GM23248 (cell line): ENCODE data around the gene CEP112. TPM values are rescaled to one million over a fixed set of nuclear protein-coding genes. Genes with fewer than 3 reads are reported as not detected.

Experiments used
- DNase-seq: peaks from one replicate; pipeline ENCODE4 v3.0.0-alpha.2; 2015
- H2AFZ ChIP-seq: fragments of 200-600 bp; sonication (generic); 2 replicates; pipeline ENCODE4 v1.6.1; 2016; ENCODE audit warnings: antibody characterized with exemption
- H3F3A ChIP-seq: fragments of 200-600 bp; sonication (generic); 2 replicates; pipeline ENCODE4 v1.6.1; 2016; ENCODE audit warnings: mild to moderate bottlenecking, antibody characterized with exemption, mixed run types; ENCODE audit not compliant: insufficient read depth
- H3K27ac ChIP-seq: fragments of 200-600 bp; sonication (generic); 2 replicates; pipeline ENCODE4 v1.5.1; 2016; ENCODE audit warnings: mild to moderate bottlenecking
- H3K27me3 ChIP-seq: fragments of 200-600 bp; sonication (generic); replicated peaks from 2 replicates; pipeline ENCODE4 v1.6.1; 2016; ENCODE audit warnings: mild to moderate bottlenecking; ENCODE audit not compliant: insufficient read depth
- H3K36me3 ChIP-seq: fragments of 200-600 bp; sonication (generic); 2 replicates; pipeline ENCODE4 v1.6.1; 2016; ENCODE audit warnings: low read depth, mild to moderate bottlenecking
- H3K4me1 ChIP-seq: fragments of 200-600 bp; sonication (generic); 2 replicates; pipeline ENCODE4 v1.6.1; 2016; ENCODE audit warnings: mild to moderate bottlenecking; ENCODE audit not compliant: insufficient read depth
- H3K4me2 ChIP-seq: fragments of 200-600 bp; sonication (generic); one replicate; pipeline ENCODE4 v1.6.1; 2016; ENCODE audit warnings: mild to moderate bottlenecking; ENCODE audit not compliant: unreplicated experiment
- H3K4me3 ChIP-seq: fragments of 200-600 bp; sonication (generic); 2 replicates; pipeline ENCODE4 v1.5.1; 2016; ENCODE audit warnings: mild to moderate bottlenecking
- H3K79me2 ChIP-seq: fragments of 200-600 bp; sonication (generic); 2 replicates; pipeline ENCODE4 v1.6.1; 2016; ENCODE audit warnings: mild to moderate bottlenecking; ENCODE audit not compliant: insufficient read depth
- H3K9ac ChIP-seq: fragments of 200-600 bp; sonication (generic); 2 replicates; pipeline ENCODE4 v1.6.1; 2016; ENCODE audit warnings: mild to moderate bottlenecking
- H3K9me2 ChIP-seq: fragments of 200-600 bp; sonication (generic); 2 replicates; pipeline ENCODE4 v1.6.1; 2016; ENCODE audit warnings: mixed run types, mild to moderate bottlenecking, moderate library complexity; ENCODE audit not compliant: insufficient read depth
- H3K9me3 ChIP-seq: fragments of 200-600 bp; sonication (generic); one replicate; pipeline ENCODE4 v1.6.1; 2017; ENCODE audit warnings: low read depth
- H4K20me1 ChIP-seq: fragments of 200-600 bp; sonication (generic); 2 replicates; pipeline ENCODE4 v1.6.0; 2016; ENCODE audit not compliant: insufficient read depth
- EZH2 ChIP-seq: fragments of 200-600 bp; sonication (generic); IDR thresholded peaks from 2 replicates; pipeline ENCODE4 v1.6.1; 2018; ENCODE audit warnings: antibody characterized with exemption, mild to moderate bottlenecking; ENCODE audit not compliant: insufficient read depth, poor library complexity, severe bottlenecking
- EZH2phosphoT487 ChIP-seq: fragments of 200-600 bp; sonication (generic); IDR thresholded peaks from 2 replicates; pipeline ENCODE4 v1.6.1; 2018; ENCODE audit warnings: antibody characterized with exemption, moderate library complexity, mild to moderate bottlenecking, low read depth; ENCODE audit not compliant: insufficient read depth
- WGBS, 2 experiments: methylation state at CpG; one replicate each; pipeline ENCODE4 v1.1.6; 2015 to 2017; ENCODE audit warnings: low lambda C conversion rate in 2 of 2, low coverage in 1 of 2; ENCODE audit errors: missing lambda C conversion rate in 2 of 2; 5-methylcytosine and 5-hydroxymethylcytosine counted together
- in situ Hi-C: fragments of 300-500 bp; cut with MboI; formaldehyde crosslinking; loops from 2 replicates; pipeline ENCODE4 v1.15.0; 2020
- polyA plus RNA-seq: library from polyadenylated mRNA; unstranded; fragments of >200 nt; fragmentation: Nextera tagmentation; extraction: Ambion mirVana; gene quantifications from 2 replicates; pipeline ENCODE4 v1.2.1, GENCODE V29; 2016
- total RNA-seq: library from RNA; depleted of rRNA; stranded (reverse); fragments of >200 nt; shearing (Covaris generic); gene quantifications from 2 replicates; pipeline ENCODE4 v1.2.3, GENCODE V29; 2014

The CEP112 gene
- total and polyA plus RNA-seq, 2 experiments from 2014 or later, result 8.1 to 14.8 TPM

DNA sequence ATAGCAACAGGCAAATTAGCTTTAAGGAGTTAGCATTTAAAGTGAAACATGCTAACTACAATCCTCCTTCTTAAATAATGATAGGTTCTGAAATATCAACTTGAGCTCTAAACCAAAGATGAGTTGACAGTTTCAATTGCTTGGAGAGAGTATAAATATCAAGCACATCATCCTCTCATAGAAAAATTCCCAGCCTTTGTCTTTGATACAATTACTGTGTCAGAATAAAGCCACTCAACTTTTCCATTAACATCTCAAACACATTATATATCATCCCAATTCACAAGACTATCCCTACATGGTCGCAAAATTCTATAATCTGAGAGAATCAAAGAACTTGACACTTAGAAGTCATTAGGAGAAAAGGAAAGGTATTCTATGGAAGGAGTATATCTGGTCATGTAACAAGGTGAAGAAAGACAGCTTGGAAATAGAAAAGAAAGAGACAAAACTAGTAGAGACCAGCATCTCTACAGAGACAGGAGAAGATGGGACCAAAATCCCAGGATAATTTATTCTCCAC is 189.8 kb downstream of the CEP112 start:
- no peak overlapping the region for H3K4me3 ChIP-seq
- H2AFZ ChIP-seq, result no peak overlapping the region
- H3K4me1 ChIP-seq, result no peaks in the 10 kb centered on the region
- H3K9me2 ChIP-seq, result no peaks in the 10 kb centered on the region
- TF ChIP-seq EZH2 (no peak), EZH2phosphoT487 (no peak)
- no peak overlapping the region for H3K27ac ChIP-seq
- H3K79me2 ChIP-seq, result no peaks in the 10 kb centered on the region
- in situ Hi-C loops, result no loop called here
- H3K36me3 ChIP-seq, result no peaks in the 10 kb centered on the region
- 94 to 100% methylated on average over 1 of the region's 1 CpG for WGBS, 2 experiments
- no peaks in the 10 kb centered on the region for H4K20me1 ChIP-seq
- H3K9me3 ChIP-seq, result no peaks in the 10 kb centered on the region
- H3K27me3 ChIP-seq, result no peaks in the 10 kb centered on the region
- no peak overlapping the region for H3K9ac ChIP-seq
- no peaks in the 10 kb centered on the region for H3F3A ChIP-seq
- no peak overlapping the region for H3K4me2 ChIP-seq
- DNase-seq, result no peak

DNA sequence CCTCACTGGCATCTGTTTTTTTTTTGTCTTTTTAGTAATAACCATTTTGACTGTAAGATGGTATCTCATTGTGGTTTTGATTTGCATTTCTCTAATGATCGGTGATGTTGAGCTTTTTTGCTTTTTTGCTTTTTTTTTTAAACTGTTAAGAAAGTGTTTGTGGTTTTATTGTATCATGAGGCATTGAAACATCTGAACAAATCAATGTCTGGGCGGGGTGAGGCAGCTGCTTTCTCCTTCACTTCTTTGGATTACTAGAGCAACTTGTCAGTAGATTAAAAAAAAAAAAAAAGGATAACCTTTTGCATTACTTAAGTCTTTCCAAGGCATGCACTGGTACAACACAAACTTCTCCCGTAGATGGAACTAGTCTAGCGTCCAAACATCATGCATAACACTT is 191.7 kb downstream of the CEP112 start:
- H3K9ac ChIP-seq, result no peak overlapping the region
- in situ Hi-C loops, result no loop called here
- TF ChIP-seq EZH2phosphoT487 (no peak), EZH2 (no peak)
- H3K9me3 ChIP-seq, result no peaks in the 10 kb centered on the region
- no peaks in the 10 kb centered on the region for H3F3A ChIP-seq
- H3K27me3 ChIP-seq, result no peaks in the 10 kb centered on the region
- H3K4me2 ChIP-seq, result no peak overlapping the region
- no peak overlapping the region for H2AFZ ChIP-seq
- H3K36me3 ChIP-seq, result no peaks in the 10 kb centered on the region
- no peaks in the 10 kb centered on the region for H3K79me2 ChIP-seq
- no peak overlapping the region for H3K27ac ChIP-seq
- no peaks in the 10 kb centered on the region for H4K20me1 ChIP-seq
- H3K4me3 ChIP-seq, result no peak overlapping the region
- no peaks in the 10 kb centered on the region for H3K4me1 ChIP-seq
- no peaks in the 10 kb centered on the region for H3K9me2 ChIP-seq
- WGBS, 2 experiments, result 76 to 84% methylated on average over 4 of the region's 4 CpGs
- DNase-seq, result no peak

DNA sequence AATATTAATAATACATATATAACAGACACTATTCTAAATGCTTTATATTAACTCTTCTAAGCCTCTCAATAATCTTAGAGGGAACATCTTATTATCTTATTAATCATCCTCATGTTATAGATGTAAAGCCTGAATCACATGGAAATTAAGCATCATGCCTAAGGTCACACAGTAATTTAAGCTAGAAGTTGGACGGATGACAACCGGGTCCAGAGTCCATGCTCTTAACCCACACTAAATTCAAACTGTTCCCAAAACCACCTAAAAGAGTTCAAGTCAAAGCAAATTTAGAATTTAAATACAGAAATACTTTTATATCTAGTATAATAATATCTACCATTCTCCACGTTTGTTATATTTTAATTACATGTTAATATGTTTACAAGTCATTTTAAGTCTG is 193.3 kb downstream of the CEP112 start:
- Histone ChIP-seq H3K4me3 (no peak overlapping the region), H3K36me3 (no peaks in the 10 kb centered on the region), H3K9me2 (no peaks in the 10 kb centered on the region), H2AFZ (no peak overlapping the region), H3K27me3 (no peaks in the 10 kb centered on the region), H3K79me2 (no peaks in the 10 kb centered on the region), H4K20me1 (no peaks in the 10 kb centered on the region), H3K4me1 (no peaks in the 10 kb centered on the region), H3K27ac (no peak overlapping the region), H3F3A (no peaks in the 10 kb centered on the region), H3K9me3 (no peaks in the 10 kb centered on the region), H3K4me2 (no peak overlapping the region), H3K9ac (no peak overlapping the region)
- 82 to 83% methylated on average over 3 of the region's 3 CpGs for WGBS, 2 experiments
- no peak for TF ChIP-seq EZH2phosphoT487
- TF ChIP-seq EZH2, result no peak
- DNase-seq, result no peak
- in situ Hi-C loops, result loop anchor here (25.0 kb wide), 1 partner anchor 711 kb away; no protein-coding TSS in a partner anchor

DNA sequence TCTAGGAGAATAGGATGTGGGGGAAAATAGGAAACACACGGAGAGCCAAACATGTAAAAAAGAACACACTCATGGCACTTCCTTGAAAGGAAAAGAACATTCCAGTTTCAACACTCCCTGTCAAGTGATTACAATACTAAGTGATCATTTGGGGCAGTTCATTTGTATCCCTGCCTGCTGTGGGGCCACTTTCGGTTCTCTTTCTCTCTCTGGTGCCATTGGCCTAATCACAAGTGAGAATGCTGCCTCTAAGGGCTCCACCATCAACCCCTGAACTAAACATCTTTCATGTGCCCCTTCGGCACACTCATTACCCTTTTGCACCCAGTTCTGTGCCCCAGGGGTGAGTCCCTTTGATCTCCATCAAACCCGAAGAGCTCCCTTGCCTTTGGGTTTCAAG is 197.3 kb downstream of the CEP112 start:
- Histone ChIP-seq H3K27me3 (no peaks in the 10 kb centered on the region), H3K9me3 (no peaks in the 10 kb centered on the region), H2AFZ (no peak overlapping the region), H3K27ac (no peak overlapping the region), H3K9ac (no peak overlapping the region), H3K36me3 (no peaks in the 10 kb centered on the region), H4K20me1 (no peaks in the 10 kb centered on the region), H3F3A (no peaks in the 10 kb centered on the region), H3K79me2 (no peaks in the 10 kb centered on the region), H3K4me1 (no peaks in the 10 kb centered on the region), H3K4me3 (no peak overlapping the region), H3K4me2 (no peak overlapping the region), H3K9me2 (no peaks in the 10 kb centered on the region)
- DNase-seq, result no peak
- 92 to 98% methylated on average over 4 of the region's 4 CpGs for whole genome bisulfite sequencing, 2 experiments
- in situ Hi-C loops, result loop anchor here (25.0 kb wide), 1 partner anchor 707 kb away; no protein-coding TSS in a partner anchor
- no peak for TF ChIP-seq EZH2phosphoT487
- TF ChIP-seq EZH2, result no peak

DNA sequence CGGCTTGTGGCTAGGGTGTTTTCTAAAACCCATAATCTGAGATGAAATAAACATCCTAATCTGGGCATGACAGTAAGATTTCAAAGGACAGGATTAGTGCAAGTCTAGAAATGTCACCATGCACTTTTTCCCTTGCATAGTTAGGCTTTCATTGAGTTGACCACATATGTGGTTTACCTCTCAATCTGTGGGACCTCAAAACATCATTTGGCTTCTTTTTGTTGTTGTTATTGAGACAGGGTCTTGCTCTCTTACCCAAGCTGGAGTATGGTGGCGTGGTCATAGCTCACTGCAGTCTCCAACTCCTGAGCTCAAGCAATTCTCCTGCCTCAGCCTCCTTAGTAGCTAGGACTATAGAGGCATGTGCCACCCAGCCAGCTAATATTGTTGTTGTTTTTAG is 197.8 kb downstream of the CEP112 start:
- H3K9me2 ChIP-seq, result no peaks in the 10 kb centered on the region
- H3K27me3 ChIP-seq, result no peaks in the 10 kb centered on the region
- H3K4me1 ChIP-seq, result no peaks in the 10 kb centered on the region
- no peak overlapping the region for H3K27ac ChIP-seq
- no peaks in the 10 kb centered on the region for H3K9me3 ChIP-seq
- no peaks in the 10 kb centered on the region for H3F3A ChIP-seq
- DNase-seq, result no peak
- TF ChIP-seq EZH2phosphoT487 (no peak), EZH2 (no peak)
- no peak overlapping the region for H3K4me3 ChIP-seq
- no peaks in the 10 kb centered on the region for H3K36me3 ChIP-seq
- no peaks in the 10 kb centered on the region for H3K79me2 ChIP-seq
- no peaks in the 10 kb centered on the region for H4K20me1 ChIP-seq
- 93 to 95% methylated on average over 2 of the region's 2 CpGs for WGBS, 2 experiments
- no peak overlapping the region for H3K9ac ChIP-seq
- in situ Hi-C loops, result loop anchor here (25.0 kb wide), 1 partner anchor 707 kb away; no protein-coding TSS in a partner anchor
- no peak overlapping the region for H2AFZ ChIP-seq
- no peak overlapping the region for H3K4me2 ChIP-seq
